Osteocyte (in vitro differentiated cells): ENCODE data around the gene GNG2. TPM values are rescaled to one million over a fixed set of nuclear protein-coding genes. Genes with fewer than 3 reads are reported as not detected.

ENCODE experiments used
- DNase-seq: peaks from one replicate; pipeline ENCODE4 v3.0.0; 2021; ENCODE audit warnings: mixed read lengths; ENCODE audit not compliant: unreplicated experiment; ENCODE audit errors: extremely low spot score
- H3K27ac Mint-ChIP-seq: one replicate; pipeline ENCODE4 v1.8.0; 2021; ENCODE audit warnings: mild to moderate bottlenecking, mixed read lengths; ENCODE audit not compliant: unreplicated experiment
- H3K27me3 Mint-ChIP-seq: one replicate; pipeline ENCODE4 v1.8.0; 2021; ENCODE audit warnings: mixed read lengths; ENCODE audit not compliant: unreplicated experiment
- H3K36me3 Mint-ChIP-seq: one replicate; pipeline ENCODE4 v1.8.0; 2021; ENCODE audit warnings: mixed read lengths; ENCODE audit not compliant: unreplicated experiment
- H3K4me1 Mint-ChIP-seq: one replicate; pipeline ENCODE4 v1.8.0; 2021; ENCODE audit warnings: mixed read lengths; ENCODE audit not compliant: unreplicated experiment
- H3K4me3 Mint-ChIP-seq: one replicate; pipeline ENCODE4 v1.8.0; 2021; ENCODE audit warnings: mild to moderate bottlenecking, moderate library complexity, mixed read lengths; ENCODE audit not compliant: unreplicated experiment
- H3K9me3 Mint-ChIP-seq: one replicate; pipeline ENCODE4 v1.8.0; 2021; ENCODE audit warnings: mixed read lengths; ENCODE audit not compliant: unreplicated experiment
- CTCF ChIP-seq: fragments of 200-600 bp; sonication (generic); IDR thresholded peaks from 2 replicates; pipeline ENCODE4 v1.5.0; 2021; ENCODE audit warnings: antibody characterized with exemption, mild to moderate bottlenecking, moderate library complexity
- total RNA-seq: library from RNA; stranded (reverse); gene quantifications from 2 replicates; pipeline ENCODE4 v1.2.1, GENCODE V29; 2021

GNG2 gene
- total RNA-seq, 1 donor from 2014 or later, result 3.9 TPM

DNA sequence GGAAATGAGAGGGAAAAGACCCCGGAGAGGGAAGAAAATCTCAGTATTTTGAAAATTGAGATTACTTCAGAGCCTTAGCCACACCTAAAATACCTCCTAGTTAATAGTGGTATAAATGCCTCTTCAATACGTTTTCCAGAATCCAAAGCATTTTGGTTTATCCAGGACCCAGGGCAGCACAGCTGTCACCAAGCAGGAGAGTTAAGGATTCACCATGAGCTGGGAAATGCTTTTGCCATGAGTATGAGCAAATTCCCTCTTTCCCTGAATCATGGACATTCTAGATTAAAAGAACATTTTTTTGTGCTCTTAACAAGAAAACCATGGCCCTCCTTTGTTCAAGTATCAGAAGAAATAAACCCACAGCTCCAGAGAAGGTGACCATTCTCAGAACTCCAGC is 107.1 kb downstream of the GNG2 start:
- TF ChIP-seq CTCF, result no peak
- H3K4me3 Mint-ChIP-seq, result no peak overlapping the region
- no peaks in the 10 kb centered on the region for H3K4me1 Mint-ChIP-seq
- DNase-seq, result no peak
- no peaks in the 10 kb centered on the region for H3K9me3 Mint-ChIP-seq
- no peaks in the 10 kb centered on the region for H3K27me3 Mint-ChIP-seq
- H3K36me3 Mint-ChIP-seq, result no peaks in the 10 kb centered on the region
- H3K27ac Mint-ChIP-seq, result no peak overlapping the region

GRCh38 chr14:51969852-51970540 is 109.6 kb downstream of the GNG2 start:
- no peaks in the 10 kb centered on the region for H3K9me3 Mint-ChIP-seq
- peaks cover 2% of the 10 kb centered on the region for H3K27me3 Mint-ChIP-seq
- TF ChIP-seq CTCF, result no peak
- no peak overlapping the region for H3K27ac Mint-ChIP-seq
- no peak overlapping the region for H3K4me3 Mint-ChIP-seq
- H3K36me3 Mint-ChIP-seq, result no peaks in the 10 kb centered on the region
- DNase-seq, result no peak
- no peaks in the 10 kb centered on the region for H3K4me1 Mint-ChIP-seq

DNA sequence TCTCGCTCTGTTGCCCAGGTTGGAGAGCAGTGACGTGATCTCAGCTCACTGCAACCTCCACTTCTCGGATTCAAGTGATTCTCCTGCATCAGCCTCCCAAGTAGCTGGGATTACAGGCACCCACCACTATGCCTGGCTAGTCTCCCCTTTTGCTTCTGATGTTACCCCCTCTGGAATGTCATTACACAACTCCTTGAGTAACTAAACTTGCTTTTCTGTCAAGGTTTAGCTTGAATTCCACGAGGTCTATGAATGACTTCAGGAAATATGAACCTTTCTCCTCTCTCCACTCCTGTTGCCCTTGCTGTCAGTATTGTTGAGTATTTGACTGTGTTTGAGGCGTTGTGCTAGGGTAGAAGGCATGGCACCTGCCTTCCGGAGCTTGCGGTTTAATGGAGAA is 112.2 kb downstream of the GNG2 start:
- Mint-ChIP-seq H3K4me3 (no peak overlapping the region), H3K27me3 (peaks cover 2% of the 10 kb centered on the region), H3K9me3 (no peaks in the 10 kb centered on the region), H3K27ac (no peak overlapping the region), H3K36me3 (no peaks in the 10 kb centered on the region), H3K4me1 (no peaks in the 10 kb centered on the region)
- TF ChIP-seq CTCF, result no peak
- no peak for DNase-seq

- peaks cover 11% of the 10 kb centered on the region for H3K27me3 Mint-ChIP-seq
- no peak for TF ChIP-seq CTCF
- no peaks in the 10 kb centered on the region for H3K4me1 Mint-ChIP-seq
- no peaks in the 10 kb centered on the region for H3K9me3 Mint-ChIP-seq
- no peak overlapping the region for H3K4me3 Mint-ChIP-seq
- no peak overlapping the region for H3K27ac Mint-ChIP-seq
- no peaks in the 10 kb centered on the region for H3K36me3 Mint-ChIP-seq
- DNase-seq, result no peak
Observed at GRCh38 chr14:51977075-51977474, 116.7 kb downstream of the GNG2 start.

DNA sequence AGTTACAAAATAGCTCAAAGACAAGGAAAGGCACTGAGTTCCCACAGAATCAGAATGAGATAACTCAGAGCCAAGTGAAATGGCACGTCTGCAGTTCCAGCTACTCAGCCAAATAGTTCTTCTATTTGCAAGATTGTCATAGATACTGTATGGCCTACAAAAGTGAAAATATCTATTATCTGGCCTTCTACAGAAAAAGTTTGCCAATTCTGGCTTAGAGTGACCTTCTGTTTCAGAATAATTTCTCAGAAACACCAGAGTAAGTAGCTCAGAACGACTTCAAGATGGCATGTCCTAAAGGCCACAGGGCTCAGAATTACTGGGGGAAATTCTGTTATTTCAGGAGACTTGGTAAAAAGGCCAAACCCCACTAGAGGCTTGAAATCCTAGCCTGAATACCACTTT is 118.3 kb downstream of the GNG2 start:
- no peak for DNase-seq
- peaks cover 19% of the 10 kb centered on the region for H3K27me3 Mint-ChIP-seq
- no peaks in the 10 kb centered on the region for H3K4me1 Mint-ChIP-seq
- H3K4me3 Mint-ChIP-seq, result no peak overlapping the region
- no peaks in the 10 kb centered on the region for H3K9me3 Mint-ChIP-seq
- TF ChIP-seq CTCF, result no peak
- H3K36me3 Mint-ChIP-seq, result no peaks in the 10 kb centered on the region
- H3K27ac Mint-ChIP-seq, result no peak overlapping the region
